GM12872 (cell line): ENCODE measurements around the gene DSC1.

Experiments
- TF ChIP-seq, protein P1 (sequence below): IDR thresholded peaks from 3 replicates; pipeline ENCODE4 v1.5.1; 2011; ENCODE audit warnings: low read depth, mild to moderate bottlenecking, low read length, moderate library complexity; ENCODE audit not compliant: insufficient read depth

DSC1 gene

DNA sequence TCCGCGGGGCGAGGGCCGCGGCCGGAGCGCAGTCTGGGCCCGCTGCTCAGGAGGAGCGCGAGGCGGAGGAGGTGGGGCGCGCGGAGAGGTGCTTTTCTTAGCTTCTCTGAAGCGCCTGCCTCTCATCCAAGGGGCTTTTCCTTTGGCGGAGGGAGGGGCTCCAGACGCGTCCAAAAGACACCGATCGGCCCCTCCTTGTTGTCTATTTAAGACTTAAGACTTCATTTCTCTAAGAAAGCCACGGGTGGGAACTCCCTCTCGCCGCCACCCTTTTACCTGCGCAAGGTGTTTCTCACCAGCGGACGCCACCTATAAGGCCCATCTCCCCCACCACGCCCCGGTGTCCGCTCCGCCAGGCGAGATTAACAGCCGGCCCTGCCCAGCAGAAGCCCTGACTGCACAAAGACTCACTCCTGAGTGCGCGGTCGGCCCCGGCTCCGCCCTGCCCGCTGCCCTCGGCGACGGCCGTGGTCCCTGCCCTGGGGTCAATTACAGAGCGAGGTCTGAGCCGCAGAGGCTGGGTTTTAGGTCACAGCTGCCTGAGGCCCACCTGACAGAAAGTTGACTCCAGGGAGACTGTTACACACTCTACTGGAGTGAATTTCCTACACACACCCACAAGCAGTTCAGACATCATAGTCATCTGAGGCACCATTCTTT lies 60.5 kb downstream of the DSC1 start, which contains the start of gene DSC2:
Gene DSC2, minus strand, starts transcription at position 397 of the 660 bp plus-strand sequence. CDS start 450 bp downstream, outside the sequence.
- TF ChIP-seq, protein P1, sequence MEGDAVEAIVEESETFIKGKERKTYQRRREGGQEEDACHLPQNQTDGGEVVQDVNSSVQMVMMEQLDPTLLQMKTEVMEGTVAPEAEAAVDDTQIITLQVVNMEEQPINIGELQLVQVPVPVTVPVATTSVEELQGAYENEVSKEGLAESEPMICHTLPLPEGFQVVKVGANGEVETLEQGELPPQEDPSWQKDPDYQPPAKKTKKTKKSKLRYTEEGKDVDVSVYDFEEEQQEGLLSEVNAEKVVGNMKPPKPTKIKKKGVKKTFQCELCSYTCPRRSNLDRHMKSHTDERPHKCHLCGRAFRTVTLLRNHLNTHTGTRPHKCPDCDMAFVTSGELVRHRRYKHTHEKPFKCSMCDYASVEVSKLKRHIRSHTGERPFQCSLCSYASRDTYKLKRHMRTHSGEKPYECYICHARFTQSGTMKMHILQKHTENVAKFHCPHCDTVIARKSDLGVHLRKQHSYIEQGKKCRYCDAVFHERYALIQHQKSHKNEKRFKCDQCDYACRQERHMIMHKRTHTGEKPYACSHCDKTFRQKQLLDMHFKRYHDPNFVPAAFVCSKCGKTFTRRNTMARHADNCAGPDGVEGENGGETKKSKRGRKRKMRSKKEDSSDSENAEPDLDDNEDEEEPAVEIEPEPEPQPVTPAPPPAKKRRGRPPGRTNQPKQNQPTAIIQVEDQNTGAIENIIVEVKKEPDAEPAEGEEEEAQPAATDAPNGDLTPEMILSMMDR, result no peak

- TF ChIP-seq, protein P1, result no peak
These were observed 61.3 kb downstream of the DSC1 start for GRCh38 chr18:31101183-31102024.

DNA sequence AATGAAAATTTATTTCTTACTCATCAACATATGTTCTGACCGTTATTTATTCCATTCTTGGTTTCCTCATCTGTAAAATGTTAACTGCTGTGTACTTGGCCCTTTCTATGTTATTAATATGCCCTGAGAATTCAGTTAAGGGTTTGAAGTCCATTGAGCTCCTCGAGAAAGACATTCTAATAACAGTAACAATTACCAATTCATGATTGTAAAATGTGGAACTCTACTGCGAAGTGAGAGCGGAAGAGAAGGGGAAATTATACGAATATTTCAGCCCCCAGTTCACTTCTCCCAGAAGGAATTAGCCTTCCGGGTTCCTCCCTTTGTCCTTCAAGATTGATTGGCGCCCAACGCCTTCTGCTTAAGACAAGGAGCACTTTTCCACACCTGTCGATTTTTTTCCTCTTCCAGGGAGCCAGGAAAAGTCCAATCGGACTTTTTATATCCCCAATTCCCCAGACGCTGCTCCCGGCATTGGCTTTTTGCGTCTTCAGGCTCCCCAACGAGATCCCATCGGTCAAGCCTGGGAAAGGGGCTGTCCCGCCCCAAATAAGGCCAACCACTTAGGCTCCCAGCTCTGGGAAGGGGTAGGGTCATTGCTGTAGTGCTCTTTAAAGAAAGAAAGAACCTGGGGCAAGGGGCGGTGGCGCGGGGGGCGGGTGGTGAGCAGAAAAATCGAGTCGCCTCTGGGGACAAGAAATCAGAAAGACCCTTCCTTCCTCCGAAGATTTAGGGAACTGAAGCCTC lies 62.0 kb downstream of the DSC1 start:
- TF ChIP-seq, protein P1, result no peak

DNA sequence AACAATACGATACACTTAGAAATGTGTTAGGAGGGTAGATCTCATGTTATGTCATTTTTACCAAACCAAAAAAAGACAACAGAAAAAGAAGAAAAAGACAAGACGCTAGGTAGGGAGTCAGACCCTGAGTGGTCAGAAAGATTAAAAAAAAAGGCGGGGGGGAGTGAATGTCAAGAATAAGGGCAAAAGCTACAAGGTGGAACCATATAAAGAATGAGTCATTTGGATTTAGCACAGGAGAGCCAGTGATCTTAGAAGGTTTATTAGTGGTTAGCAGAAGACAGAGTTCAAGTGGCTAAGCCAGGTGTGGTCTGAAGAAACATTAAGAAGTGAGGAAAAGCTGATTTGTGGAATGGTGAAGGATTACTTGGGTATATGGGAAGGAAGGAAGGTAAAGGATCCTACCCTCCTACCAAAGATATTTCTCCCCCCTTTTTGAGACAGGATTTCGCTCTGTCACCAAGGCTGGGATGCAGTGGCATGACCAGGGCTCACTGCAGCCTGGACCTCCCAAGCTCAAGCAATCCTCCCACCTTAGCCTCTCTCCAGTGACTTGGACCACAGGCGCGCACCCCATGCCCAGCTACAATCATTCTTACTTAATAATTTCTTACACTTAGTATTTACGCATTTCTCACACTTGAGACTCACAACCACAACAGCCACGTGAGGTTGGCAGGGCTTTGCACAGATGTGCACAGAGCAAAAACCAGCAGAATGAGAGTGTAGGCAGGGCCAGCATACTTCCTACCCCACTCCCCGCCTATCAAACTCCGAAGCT lies 63.0 kb downstream of the DSC1 start:
- TF ChIP-seq, protein P1, result no peak

DNA sequence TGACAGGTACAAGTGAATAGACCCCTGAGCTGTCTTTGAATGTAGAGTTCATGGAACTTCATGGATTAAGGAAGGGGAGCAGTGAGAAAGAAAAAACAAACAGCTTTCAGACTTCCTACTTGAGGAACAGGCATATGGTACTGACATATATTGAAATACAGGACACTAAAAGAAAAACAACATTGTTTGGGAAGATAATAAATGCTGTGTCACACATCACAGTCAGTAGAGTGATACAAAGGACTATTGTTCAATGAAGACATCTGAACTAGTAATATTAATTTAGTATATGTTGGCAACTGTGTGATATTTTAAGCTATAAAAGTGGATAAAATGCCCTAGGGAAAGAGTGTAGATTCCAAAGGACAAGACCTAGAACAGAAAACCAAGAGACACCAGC lies 63.8 kb downstream of the DSC1 start:
- TF ChIP-seq, protein P1, result no peak

DNA sequence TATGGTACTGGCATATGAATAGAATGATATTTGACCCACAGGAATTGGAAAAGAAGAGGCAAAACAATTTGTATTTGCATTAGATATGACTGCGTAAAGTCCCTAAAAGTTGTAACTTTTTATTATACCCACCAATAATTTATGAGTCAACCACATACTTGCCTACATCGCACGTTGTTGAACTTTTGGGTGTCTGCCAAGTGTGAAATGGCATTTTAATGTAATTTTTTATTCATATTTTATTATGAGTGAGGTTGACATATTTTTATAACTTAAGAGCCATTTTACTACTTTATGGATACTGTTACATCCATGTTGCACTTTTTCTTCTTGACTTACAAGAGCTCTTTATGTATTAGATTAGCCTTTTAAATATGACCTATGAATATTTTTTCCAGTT lies 65.0 kb downstream of the DSC1 start:
- TF ChIP-seq, protein P1, result no peak
